ENCODE results near the gene ASB1.

ASB1 gene

DNA sequence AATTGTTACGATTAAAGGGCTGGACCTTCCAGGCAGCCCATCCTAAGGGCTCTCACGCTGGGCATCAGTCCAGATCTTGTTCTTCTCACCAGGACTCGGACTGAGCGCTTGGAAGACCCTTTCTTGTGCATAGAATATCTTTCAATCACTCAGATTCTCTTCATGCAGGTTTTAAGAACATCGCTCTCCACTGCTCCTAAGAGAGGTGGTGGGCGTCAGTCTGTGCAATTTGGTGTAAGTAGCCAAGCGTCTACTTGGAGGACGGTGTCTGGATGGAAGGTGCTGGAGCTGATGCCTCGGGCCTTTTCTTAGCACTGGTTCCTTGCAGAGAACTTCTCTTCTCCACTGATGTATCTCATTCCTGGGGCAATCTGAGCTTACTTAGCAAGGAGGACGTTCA is 68.7 kb downstream of the ASB1 start:
- no peak for DNase-seq (ENCODE audit: low read depth)

DNA sequence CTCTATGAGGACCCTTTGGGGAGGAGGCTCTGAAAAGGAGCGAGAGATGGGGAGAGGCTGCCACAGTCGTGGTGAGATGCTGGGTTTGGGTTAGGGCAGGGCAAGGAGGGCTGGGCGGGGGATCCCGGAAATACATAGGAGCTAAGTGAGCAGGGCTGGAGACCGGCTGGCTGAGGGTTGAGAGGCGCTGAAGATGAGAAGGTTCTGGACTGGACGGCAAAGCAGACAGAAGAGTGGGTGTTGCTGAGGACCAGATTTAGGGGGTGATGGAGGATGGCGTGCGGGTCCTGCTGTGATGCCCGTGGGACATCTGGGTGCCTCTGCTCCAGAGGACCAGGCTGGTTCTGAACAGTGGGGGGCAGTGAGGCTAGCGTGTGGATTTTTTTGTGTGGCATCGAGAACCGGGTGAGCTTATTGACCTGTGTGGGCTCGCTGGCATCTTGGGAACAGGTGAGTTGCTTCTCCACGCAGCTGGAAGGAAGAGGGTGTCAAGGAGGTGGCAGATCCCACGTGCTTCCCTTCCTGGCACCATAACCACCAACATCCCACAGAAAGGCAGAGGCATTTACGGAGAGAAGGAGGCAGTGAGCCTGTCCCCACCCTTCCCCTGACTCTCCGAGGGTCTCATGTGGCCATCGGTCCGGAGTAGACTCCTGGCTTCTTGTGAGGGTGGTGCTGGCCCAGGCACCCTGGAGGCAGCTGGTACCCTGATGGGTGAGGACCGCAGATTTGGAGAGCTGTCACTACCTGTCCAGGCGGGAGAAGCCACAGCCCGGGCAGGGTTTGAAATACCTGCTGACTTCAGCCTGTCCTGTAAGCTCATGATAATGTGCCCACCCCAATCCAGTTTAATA is 70.3 kb downstream of the ASB1 start:
- DNase-seq (ENCODE audit: low read depth): no peak

DNA sequence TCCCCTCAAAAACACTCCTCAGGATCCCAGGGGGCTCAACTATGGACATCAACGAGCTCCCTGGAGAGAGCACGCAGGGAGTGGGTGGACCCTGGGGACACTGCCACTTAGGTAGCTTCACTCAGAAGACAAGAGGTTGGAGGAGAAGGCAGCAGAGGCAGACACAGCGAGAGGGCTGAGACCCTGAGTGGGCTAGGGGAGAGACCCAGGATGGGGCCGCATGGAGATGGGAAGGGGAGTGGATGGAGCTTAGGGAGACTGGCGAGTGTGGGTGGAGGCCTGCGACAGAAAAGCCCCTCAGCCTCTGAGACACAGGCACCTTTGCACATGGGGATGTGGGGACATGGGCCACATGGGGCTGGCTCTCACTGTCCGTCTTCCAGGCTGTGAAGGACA is 70.9 kb downstream of the ASB1 start:
- DNase-seq (ENCODE audit: low read depth): no peak

DNA sequence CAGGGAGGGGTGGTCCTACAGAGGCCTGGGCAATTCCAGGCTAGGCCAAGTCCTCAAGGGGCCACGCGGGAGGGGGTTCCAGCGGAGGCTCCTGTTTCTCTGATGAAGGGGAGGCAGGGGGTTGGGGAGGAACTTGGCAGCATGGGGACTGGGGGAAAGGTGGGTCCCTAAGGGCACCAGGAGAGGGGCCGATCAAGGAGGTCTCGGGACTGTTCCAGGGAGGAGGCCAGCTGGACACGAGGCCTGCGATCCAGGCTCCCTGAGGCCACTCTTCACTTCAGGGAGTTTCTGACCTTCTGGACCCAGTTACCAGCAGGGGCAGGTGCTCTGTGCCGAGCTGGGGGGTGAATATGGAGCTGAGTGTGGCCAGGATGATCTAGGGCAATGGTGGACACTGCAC is 71.5 kb downstream of the ASB1 start:
- no peak for DNase-seq (ENCODE audit: low read depth)

DNA sequence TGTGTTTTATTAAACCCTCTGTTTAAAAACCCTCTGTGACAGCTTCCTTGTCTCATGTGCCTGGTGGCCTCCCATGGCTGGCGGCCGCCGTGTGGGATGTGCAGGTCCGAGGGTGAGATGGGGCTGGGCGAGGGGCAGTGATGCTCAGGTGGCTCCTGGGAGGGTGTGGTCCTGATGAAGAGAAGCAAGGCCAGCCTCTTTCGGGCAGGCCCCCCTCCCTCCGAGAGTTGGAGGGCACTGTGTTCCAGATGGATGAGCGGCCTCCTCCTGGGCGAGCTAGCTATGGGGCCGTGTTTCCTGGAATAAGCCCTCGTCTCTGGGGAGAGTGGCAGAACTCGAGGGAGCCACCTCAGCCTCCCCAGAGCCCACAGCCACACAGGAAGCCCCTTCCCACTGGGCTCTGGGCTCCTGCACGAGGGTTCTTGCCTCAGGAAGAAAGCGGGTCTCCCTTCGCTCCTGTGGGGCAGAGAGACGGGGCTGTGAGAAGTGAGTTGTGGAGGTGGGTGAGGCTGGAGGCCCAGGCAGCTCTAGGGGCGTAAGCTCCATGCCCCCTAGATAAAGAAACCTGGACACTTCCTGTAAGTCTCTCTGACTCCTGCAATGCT is 72.1 kb downstream of the ASB1 start:
- DNase-seq (ENCODE audit: low read depth): no peak

- no peak for DNase-seq (ENCODE audit: low read depth)
Observed at GRCh38 chr2:238499731-238500580, 73.2 kb downstream of the ASB1 start.

GRCh38 chr2:238501311-238501710 is 74.6 kb downstream of the ASB1 start:
- DNase-seq (ENCODE audit: low read depth): no peak

All from HS-5 (cell line).